H54 (cell line): Measurements from ENCODE around the gene ASF1A.

Experiments
- DNase-seq: peaks from one replicate; pipeline ENCODE4 v3.0.0; 2011; ENCODE audit warnings: low spot score, mixed read lengths; ENCODE audit not compliant: insufficient read length
- FAIRE-seq: peaks from 3 replicates; lab custom pipeline; 2011; peaks lifted over from hg19 to GRCh38; lab: Jason Lieb, UNC
- POLR2A ChIP-seq: IDR thresholded peaks from 2 replicates; pipeline ENCODE4 v1.6.1; 2011; ENCODE audit warnings: low read depth, mild to moderate bottlenecking, low read length

The ASF1A gene

GRCh38 chr6:118872318-118872717, 21.6 kb upstream of the ASF1A start:
- DNase-seq (no peak), FAIRE-seq (no peak)
- TF ChIP-seq POLR2A, result no peak

- no peak for FAIRE-seq
- TF ChIP-seq POLR2A, result no peak
- no peak for DNase-seq
Observed at GRCh38 chr6:118872726-118873125, 21.2 kb upstream of the ASF1A start.

GRCh38 chr6:118873239-118873638, 20.7 kb upstream of the ASF1A start:
- DNase-seq (no peak), FAIRE-seq (no peak)

GRCh38 chr6:118875672-118876071, 18.3 kb upstream of the ASF1A start:
- FAIRE-seq (no peak), DNase-seq (no peak)
- TF ChIP-seq POLR2A, result no peak

More at GRCh38 chr6:118873239-118873638, 20.7 kb upstream of the ASF1A start:
- TF ChIP-seq POLR2A, result no peak

- DNase-seq (no peak), FAIRE-seq (no peak)
- no peak for TF ChIP-seq POLR2A
Observed at GRCh38 chr6:118876198-118876597, 17.8 kb upstream of the ASF1A start.

- DNase-seq (no peak), FAIRE-seq (peak; percentile 15)
- no peak for TF ChIP-seq POLR2A
Observed at GRCh38 chr6:118876814-118877213, 17.1 kb upstream of the ASF1A start.

- no peak for TF ChIP-seq POLR2A
- FAIRE-seq, result no peak
Observed at GRCh38 chr6:118877806-118878205, 16.1 kb upstream of the ASF1A start.

GRCh38 chr6:118881440-118882313, 12.3 kb upstream of the ASF1A start:
- DNase-seq (no peak), FAIRE-seq (no peak)
- TF ChIP-seq POLR2A, result no peak

More at GRCh38 chr6:118877806-118878205, 16.1 kb upstream of the ASF1A start:
- DNase-seq, result no peak

- FAIRE-seq (no peak), DNase-seq (no peak)
- TF ChIP-seq POLR2A, result no peak
Observed at GRCh38 chr6:118882314-118882905, 11.5 kb upstream of the ASF1A start.

- FAIRE-seq (no peak), DNase-seq (no peak)
- TF ChIP-seq POLR2A, result no peak
Observed at GRCh38 chr6:118886641-118887040, 7.3 kb upstream of the ASF1A start.

GRCh38 chr6:118889163-118889562, 4.8 kb upstream of the ASF1A start:
- FAIRE-seq (no peak), DNase-seq (no peak)
- TF ChIP-seq POLR2A, result no peak

- DNase-seq (no peak), FAIRE-seq (peak; percentile 74)
- TF ChIP-seq POLR2A, result no peak
Observed at GRCh38 chr6:118890997-118891790, 2.8 kb upstream of the ASF1A start.

- no peak for TF ChIP-seq POLR2A
- DNase-seq, result no peak
- FAIRE-seq, result peak; percentile 6
Observed at GRCh38 chr6:118892355-118892991, 1.5 kb upstream of the ASF1A start.
